22Rv1 (cell line): Measurements from ENCODE around the gene GPRIN1.

Experiments used
- H3K27ac ChIP-seq: fragments of 450-650 bp; 2 replicates; pipeline ENCODE4 v1.5.1; 2017
- ZFX ChIP-seq: fragments of 450-650 bp; IDR thresholded peaks from 2 replicates; pipeline ENCODE4 v1.6.1; 2017; ENCODE audit warnings: antibody characterized with exemption, borderline replicate concordance
- TF ChIP-seq, protein P1 (sequence below): fragments of 450-650 bp; IDR thresholded peaks from 2 replicates; pipeline ENCODE4 v1.5.1; 2017; ENCODE audit warnings: mild to moderate bottlenecking

The GPRIN1 gene

DNA sequence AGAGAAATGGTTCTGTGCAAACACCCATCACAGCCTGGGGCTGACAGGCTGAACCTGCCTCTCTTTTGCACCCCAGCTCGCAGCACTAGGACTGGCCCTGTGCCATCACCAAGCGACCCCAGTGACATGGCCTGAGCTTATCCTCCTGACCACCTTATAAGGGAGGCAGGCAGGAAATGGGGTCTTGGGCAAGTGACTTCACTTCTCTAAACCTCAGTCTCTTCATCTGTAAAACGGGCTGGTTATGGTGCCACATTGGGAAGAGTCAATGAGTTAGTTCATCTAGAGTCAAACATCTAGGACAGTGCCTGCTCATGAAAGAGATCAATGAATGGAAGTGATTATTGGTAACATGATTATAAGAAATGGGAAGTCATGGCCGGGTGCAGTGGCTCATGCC is 14.2 kb upstream of the GPRIN1 start:
- no peak for TF ChIP-seq ZFX
- TF ChIP-seq, protein P1, sequence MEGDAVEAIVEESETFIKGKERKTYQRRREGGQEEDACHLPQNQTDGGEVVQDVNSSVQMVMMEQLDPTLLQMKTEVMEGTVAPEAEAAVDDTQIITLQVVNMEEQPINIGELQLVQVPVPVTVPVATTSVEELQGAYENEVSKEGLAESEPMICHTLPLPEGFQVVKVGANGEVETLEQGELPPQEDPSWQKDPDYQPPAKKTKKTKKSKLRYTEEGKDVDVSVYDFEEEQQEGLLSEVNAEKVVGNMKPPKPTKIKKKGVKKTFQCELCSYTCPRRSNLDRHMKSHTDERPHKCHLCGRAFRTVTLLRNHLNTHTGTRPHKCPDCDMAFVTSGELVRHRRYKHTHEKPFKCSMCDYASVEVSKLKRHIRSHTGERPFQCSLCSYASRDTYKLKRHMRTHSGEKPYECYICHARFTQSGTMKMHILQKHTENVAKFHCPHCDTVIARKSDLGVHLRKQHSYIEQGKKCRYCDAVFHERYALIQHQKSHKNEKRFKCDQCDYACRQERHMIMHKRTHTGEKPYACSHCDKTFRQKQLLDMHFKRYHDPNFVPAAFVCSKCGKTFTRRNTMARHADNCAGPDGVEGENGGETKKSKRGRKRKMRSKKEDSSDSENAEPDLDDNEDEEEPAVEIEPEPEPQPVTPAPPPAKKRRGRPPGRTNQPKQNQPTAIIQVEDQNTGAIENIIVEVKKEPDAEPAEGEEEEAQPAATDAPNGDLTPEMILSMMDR = no peak
- no peak overlapping the region for H3K27ac ChIP-seq

- TF ChIP-seq ZFX = no peak
- TF ChIP-seq, protein P1 = no peak
Measured at GRCh38 chr5:176621661-176622079, 11.7 kb upstream of the GPRIN1 start.

DNA sequence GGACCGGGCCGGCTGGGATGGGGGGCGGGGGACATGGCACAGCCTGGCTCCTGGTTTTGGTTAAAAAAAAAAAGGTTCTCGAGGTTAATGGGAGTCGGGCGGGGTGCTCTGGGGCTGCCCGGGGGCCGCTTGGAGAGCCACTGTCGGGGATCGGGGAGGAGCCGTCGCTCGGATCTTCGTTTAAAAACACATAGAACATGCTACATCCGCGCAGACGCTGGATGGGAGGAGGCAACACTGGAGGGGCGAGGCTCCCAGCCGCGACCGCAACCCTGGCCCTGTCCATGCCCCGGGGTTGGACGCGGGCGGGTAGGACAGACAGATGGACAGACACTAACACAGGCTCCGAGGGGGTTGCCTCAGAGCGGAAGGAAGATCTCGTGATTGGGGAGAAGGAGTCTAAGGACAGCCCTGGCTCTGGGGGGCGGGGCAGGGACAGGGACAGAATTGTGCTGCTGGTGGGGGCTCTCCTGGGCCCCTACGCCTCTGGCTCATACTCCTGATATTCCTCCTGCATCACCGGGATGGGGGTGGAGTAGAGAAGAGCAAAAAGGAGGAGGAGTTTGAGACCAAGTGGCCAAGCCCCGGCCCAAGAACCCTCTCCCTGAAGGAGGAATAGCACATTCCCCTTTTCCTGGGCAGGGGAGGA is 10.5 kb upstream of the GPRIN1 start:
- no peak overlapping the region for H3K27ac ChIP-seq
- TF ChIP-seq ZFX = no peak
- TF ChIP-seq, protein P1 = no peak

More at GRCh38 chr5:176621661-176622079, 11.7 kb upstream of the GPRIN1 start:
- no peak overlapping the region for H3K27ac ChIP-seq

GRCh38 chr5:176619569-176620332 is 9.8 kb upstream of the GPRIN1 start:
- no peak overlapping the region for H3K27ac ChIP-seq
- TF ChIP-seq ZFX = no peak
- TF ChIP-seq, protein P1 = peak; percentile 26; the same call in 1 of the 2 replicates

GRCh38 chr5:176619203-176619568 is 9.2 kb upstream of the GPRIN1 start:
- TF ChIP-seq, protein P1 = peak; percentile 61
- TF ChIP-seq ZFX = no peak

DNA sequence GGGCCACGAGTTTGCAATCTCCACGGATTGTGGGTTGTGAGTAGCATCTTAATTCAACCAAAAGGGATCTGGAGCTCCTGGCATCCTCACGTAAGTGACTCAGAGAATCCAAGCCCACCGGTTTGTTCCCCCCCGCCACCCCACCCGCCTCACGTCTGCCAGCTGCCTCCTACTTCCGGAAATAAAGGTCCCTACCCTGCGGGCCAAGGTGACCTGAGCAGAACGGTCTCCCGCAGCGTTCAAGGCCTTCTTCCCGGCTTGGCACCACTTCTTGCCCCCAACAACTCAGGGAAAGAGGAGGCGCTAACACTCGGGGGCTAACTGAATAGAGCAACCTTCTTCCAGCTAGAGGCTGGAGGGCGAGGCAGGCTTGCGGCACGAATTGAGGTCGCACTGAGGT is 8.8 kb upstream of the GPRIN1 start:
- no peak overlapping the region for H3K27ac ChIP-seq
- no peak for TF ChIP-seq ZFX
- TF ChIP-seq, protein P1 = no peak

More at GRCh38 chr5:176619203-176619568, 9.2 kb upstream of the GPRIN1 start:
- no peak overlapping the region for H3K27ac ChIP-seq

DNA sequence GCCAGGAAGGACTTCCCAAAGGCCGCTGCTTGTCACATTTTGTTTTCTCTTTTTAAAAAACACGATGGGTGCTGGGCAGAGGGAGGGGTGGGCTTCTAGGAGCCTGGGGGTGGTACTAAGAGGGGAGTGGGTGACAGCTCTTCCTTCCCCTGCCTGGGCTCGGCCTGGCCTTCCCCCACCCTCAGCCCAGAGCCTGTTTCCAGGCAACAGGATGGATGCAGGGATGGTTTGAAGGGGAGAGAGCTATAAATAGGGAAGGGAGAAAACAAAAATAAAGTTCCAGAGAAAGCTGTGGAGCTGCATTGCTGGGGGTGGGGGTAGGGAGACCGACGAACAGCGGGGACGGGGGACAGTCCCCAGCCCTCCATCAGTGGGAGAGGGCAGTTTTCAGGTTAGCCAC is 6.6 kb upstream of the GPRIN1 start:
- TF ChIP-seq, protein P1 = no peak
- TF ChIP-seq ZFX = no peak
- no peak overlapping the region for H3K27ac ChIP-seq
